GM19397 (cell line): Measurements from ENCODE around the gene CCDC82.
A peak's percentile ranks its signal among the peaks of the same experiment; 100 is the strongest.
"Not testable (repeated sequence)": the region's sequence is repeated elsewhere in the genome, so short reads cannot be mapped to it uniquely, and the experiment has no call there.

Source experiments
- ATAC-seq: cut with Tn5 transposase; IDR thresholded peaks from one replicate; pipeline ENCODE4 v1.9.1; 2021; ENCODE audit warnings: mild to moderate bottlenecking, moderate library complexity; ENCODE audit not compliant: unreplicated experiment

Gene CCDC82

GRCh38 chr11:96389720-96390487, at the start of gene CCDC82, which contains the start of gene JRKL:
CCDC82 (minus strand) TSS chr11:96389912; CDS start chr11:96384747, 5,165 bp downstream.
JRKL (plus strand) TSS chr11:96390013; CDS start chr11:96390650, 637 bp downstream.
- peak; percentile 96 for ATAC-seq

- not testable (repeated sequence) for ATAC-seq
These were observed 42.9 kb upstream of the CCDC82 start for GRCh38 chr11:96432654-96433053.

GRCh38 chr11:96430668-96431067, 41.0 kb upstream of the CCDC82 start:
- ATAC-seq, result no peak

GRCh38 chr11:96424693-96425092, 35.0 kb upstream of the CCDC82 start:
- ATAC-seq, result no peak

GRCh38 chr11:96413408-96413807, 23.7 kb upstream of the CCDC82 start:
- no peak for ATAC-seq

- ATAC-seq, result no peak
These were observed 23.2 kb upstream of the CCDC82 start for GRCh38 chr11:96412761-96413381.

GRCh38 chr11:96411412-96411811, 21.7 kb upstream of the CCDC82 start:
- ATAC-seq, result not testable (repeated sequence)

GRCh38 chr11:96400697-96401096, 11.0 kb upstream of the CCDC82 start:
- no peak for ATAC-seq

- ATAC-seq, result no peak
These were observed 8.2 kb upstream of the CCDC82 start for GRCh38 chr11:96397863-96398262.

- ATAC-seq, result no peak
These were observed 6.9 kb upstream of the CCDC82 start for GRCh38 chr11:96396637-96397036.

GRCh38 chr11:96394773-96395172, 5.1 kb upstream of the CCDC82 start:
- ATAC-seq, result no peak

- no peak for ATAC-seq
These were observed 4.1 kb upstream of the CCDC82 start for GRCh38 chr11:96393753-96394348.

GRCh38 chr11:96391698-96392307, 2.1 kb upstream of the CCDC82 start:
- no peak for ATAC-seq

- no peak for ATAC-seq
These were observed 728 bp upstream of the CCDC82 start for GRCh38 chr11:96390488-96390792.

GRCh38 chr11:96388891-96389719, 607 bp downstream of the CCDC82 start:
- ATAC-seq, result peak; percentile 61

GRCh38 chr11:96385187-96385586, 4.5 kb downstream of the CCDC82 start:
- no peak for ATAC-seq

GRCh38 chr11:96384156-96384555, 5.6 kb downstream of the CCDC82 start:
- no peak for ATAC-seq

GRCh38 chr11:96376796-96377195, 12.9 kb downstream of the CCDC82 start:
- ATAC-seq, result no peak

GRCh38 chr11:96373826-96374225, 15.9 kb downstream of the CCDC82 start:
- no peak for ATAC-seq

GRCh38 chr11:96367342-96367741, 22.4 kb downstream of the CCDC82 start:
- no peak for ATAC-seq

- ATAC-seq, result no peak
These were observed 23.7 kb downstream of the CCDC82 start for GRCh38 chr11:96366024-96366423.
